GM12872 (cell line): ENCODE results near the gene IL17REL.

Experiments used
- CTCF ChIP-seq: IDR thresholded peaks from 3 replicates; pipeline ENCODE4 v1.5.1; 2011; ENCODE audit warnings: low read depth, mild to moderate bottlenecking, low read length, moderate library complexity; ENCODE audit not compliant: insufficient read depth

Gene IL17REL

GRCh38 chr22:50048836-50049235 lies 36.3 kb upstream of the IL17REL start:
- no peak for TF ChIP-seq CTCF

GRCh38 chr22:50048061-50048765 lies 35.6 kb upstream of the IL17REL start:
- TF ChIP-seq CTCF, result no peak

- TF ChIP-seq CTCF, result no peak
Observed at GRCh38 chr22:50047346-50047745, 34.8 kb upstream of the IL17REL start.

- no peak for TF ChIP-seq CTCF
Observed at GRCh38 chr22:50046481-50047245, 34.1 kb upstream of the IL17REL start.

GRCh38 chr22:50046019-50046415 lies 33.5 kb upstream of the IL17REL start:
- no peak for TF ChIP-seq CTCF

- TF ChIP-seq CTCF, result no peak
Observed at GRCh38 chr22:50045211-50046018, 32.9 kb upstream of the IL17REL start.

GRCh38 chr22:50044485-50045118 lies 32.0 kb upstream of the IL17REL start:
- no peak for TF ChIP-seq CTCF
